WI38 (cell line): ENCODE data around the gene KLHL40.
A peak's percentile ranks its signal among the peaks of the same experiment; 100 is the strongest.

Source experiments
- H3K4me3 ChIP-seq: 2 replicates; pipeline ENCODE4 v1.5.1; 2011; ENCODE audit warnings: low read depth, mild to moderate bottlenecking, control low read depth, low read length
- CTCF ChIP-seq: IDR thresholded peaks from 2 replicates; pipeline ENCODE4 v1.5.1; 2012; ENCODE audit warnings: low read depth, mild to moderate bottlenecking, control low read depth, low read length

KLHL40 gene

GRCh38 chr3:42731476-42732195 is 46.3 kb downstream of the KLHL40 start:
- TF ChIP-seq CTCF: no peak
- H3K4me3 ChIP-seq: no peak overlapping the region

- H3K4me3 ChIP-seq: no peak overlapping the region
- TF ChIP-seq CTCF: no peak
Measured at GRCh38 chr3:42732196-42732828, 47.0 kb downstream of the KLHL40 start.

GRCh38 chr3:42732829-42733459 is 47.6 kb downstream of the KLHL40 start:
- peak; percentile 15; the same call in 1 of the 2 replicates for TF ChIP-seq CTCF
- no peak overlapping the region for H3K4me3 ChIP-seq

GRCh38 chr3:42733501-42734262 is 48.3 kb downstream of the KLHL40 start:
- TF ChIP-seq CTCF: no peak
- no peak overlapping the region for H3K4me3 ChIP-seq

GRCh38 chr3:42734263-42734860 is 49.0 kb downstream of the KLHL40 start:
- H3K4me3 ChIP-seq: no peak overlapping the region
- no peak for TF ChIP-seq CTCF

- H3K4me3 ChIP-seq: no peak overlapping the region
- no peak for TF ChIP-seq CTCF
Measured at GRCh38 chr3:42735019-42735418, 49.7 kb downstream of the KLHL40 start.
